GM23248 (cell line): ENCODE measurements around the gene EMC8. TPM values are rescaled to one million over a fixed set of nuclear protein-coding genes. Genes with fewer than 3 reads are reported as not detected.

Experiments
- DNase-seq: peaks from one replicate; pipeline ENCODE4 v3.0.0-alpha.2; 2015
- H2AFZ ChIP-seq: fragments of 200-600 bp; sonication (generic); 2 replicates; pipeline ENCODE4 v1.6.1; 2016; ENCODE audit warnings: antibody characterized with exemption
- H3F3A ChIP-seq: fragments of 200-600 bp; sonication (generic); 2 replicates; pipeline ENCODE4 v1.6.1; 2016; ENCODE audit warnings: mild to moderate bottlenecking, antibody characterized with exemption, mixed run types; ENCODE audit not compliant: insufficient read depth
- H3K27ac ChIP-seq: fragments of 200-600 bp; sonication (generic); 2 replicates; pipeline ENCODE4 v1.5.1; 2016; ENCODE audit warnings: mild to moderate bottlenecking
- H3K27me3 ChIP-seq: fragments of 200-600 bp; sonication (generic); replicated peaks from 2 replicates; pipeline ENCODE4 v1.6.1; 2016; ENCODE audit warnings: mild to moderate bottlenecking; ENCODE audit not compliant: insufficient read depth
- H3K36me3 ChIP-seq: fragments of 200-600 bp; sonication (generic); 2 replicates; pipeline ENCODE4 v1.6.1; 2016; ENCODE audit warnings: low read depth, mild to moderate bottlenecking
- H3K4me1 ChIP-seq: fragments of 200-600 bp; sonication (generic); 2 replicates; pipeline ENCODE4 v1.6.1; 2016; ENCODE audit warnings: mild to moderate bottlenecking; ENCODE audit not compliant: insufficient read depth
- H3K4me2 ChIP-seq: fragments of 200-600 bp; sonication (generic); one replicate; pipeline ENCODE4 v1.6.1; 2016; ENCODE audit warnings: mild to moderate bottlenecking; ENCODE audit not compliant: unreplicated experiment
- H3K4me3 ChIP-seq: fragments of 200-600 bp; sonication (generic); 2 replicates; pipeline ENCODE4 v1.5.1; 2016; ENCODE audit warnings: mild to moderate bottlenecking
- H3K79me2 ChIP-seq: fragments of 200-600 bp; sonication (generic); 2 replicates; pipeline ENCODE4 v1.6.1; 2016; ENCODE audit warnings: mild to moderate bottlenecking; ENCODE audit not compliant: insufficient read depth
- H3K9ac ChIP-seq: fragments of 200-600 bp; sonication (generic); 2 replicates; pipeline ENCODE4 v1.6.1; 2016; ENCODE audit warnings: mild to moderate bottlenecking
- H3K9me2 ChIP-seq: fragments of 200-600 bp; sonication (generic); 2 replicates; pipeline ENCODE4 v1.6.1; 2016; ENCODE audit warnings: mixed run types, mild to moderate bottlenecking, moderate library complexity; ENCODE audit not compliant: insufficient read depth
- H3K9me3 ChIP-seq: fragments of 200-600 bp; sonication (generic); one replicate; pipeline ENCODE4 v1.6.1; 2017; ENCODE audit warnings: low read depth
- H4K20me1 ChIP-seq: fragments of 200-600 bp; sonication (generic); 2 replicates; pipeline ENCODE4 v1.6.0; 2016; ENCODE audit not compliant: insufficient read depth
- EZH2 ChIP-seq: fragments of 200-600 bp; sonication (generic); IDR thresholded peaks from 2 replicates; pipeline ENCODE4 v1.6.1; 2018; ENCODE audit warnings: antibody characterized with exemption, mild to moderate bottlenecking; ENCODE audit not compliant: insufficient read depth, poor library complexity, severe bottlenecking
- EZH2phosphoT487 ChIP-seq: fragments of 200-600 bp; sonication (generic); IDR thresholded peaks from 2 replicates; pipeline ENCODE4 v1.6.1; 2018; ENCODE audit warnings: antibody characterized with exemption, moderate library complexity, mild to moderate bottlenecking, low read depth; ENCODE audit not compliant: insufficient read depth
- WGBS, 2 experiments: methylation state at CpG; one replicate each; pipeline ENCODE4 v1.1.6; 2015 to 2017; ENCODE audit warnings: low lambda C conversion rate in 2 of 2, low coverage in 1 of 2; ENCODE audit errors: missing lambda C conversion rate in 2 of 2; 5-methylcytosine and 5-hydroxymethylcytosine counted together
- in situ Hi-C: fragments of 300-500 bp; cut with MboI; formaldehyde crosslinking; loops from 2 replicates; pipeline ENCODE4 v1.15.0; 2020
- polyA plus RNA-seq: library from polyadenylated mRNA; unstranded; fragments of >200 nt; fragmentation: Nextera tagmentation; extraction: Ambion mirVana; gene quantifications from 2 replicates; pipeline ENCODE4 v1.2.1, GENCODE V29; 2016
- total RNA-seq: library from RNA; depleted of rRNA; stranded (reverse); fragments of >200 nt; shearing (Covaris generic); gene quantifications from 2 replicates; pipeline ENCODE4 v1.2.3, GENCODE V29; 2014

Gene EMC8
- total and polyA plus RNA-seq, 2 experiments from 2014 or later, result 35.2 to 39.4 TPM

- Histone ChIP-seq H3K9me2 (no peaks in the 10 kb centered on the region), H3K79me2 (no peaks in the 10 kb centered on the region), H3K27me3 (no peaks in the 10 kb centered on the region), H2AFZ (no peak overlapping the region), H3K4me1 (0 out of 2 replicates have a peak, but pooled peaks cover 12% of the 10 kb centered on the region), H3F3A (peaks cover 8% of the 10 kb centered on the region), H3K36me3 (no peaks in the 10 kb centered on the region), H3K4me3 (no peak overlapping the region), H4K20me1 (no peaks in the 10 kb centered on the region), H3K27ac (no peak overlapping the region), H3K4me2 (no peak overlapping the region), H3K9ac (no peak overlapping the region), H3K9me3 (no peaks in the 10 kb centered on the region)
- TF ChIP-seq EZH2phosphoT487, result no peak
- TF ChIP-seq EZH2, result no peak
- WGBS, 2 experiments, result 97 to 98% methylated on average over 7 of the region's 7 CpGs
- DNase-seq, result no peak
- in situ Hi-C loops, result no loop called here
Measured at GRCh38 chr16:85753976-85754375, 45.4 kb downstream of the EMC8 start.

GRCh38 chr16:85753559-85753958, 45.8 kb downstream of the EMC8 start:
- Histone ChIP-seq H3K9me2 (no peaks in the 10 kb centered on the region), H3K4me3 (no peak overlapping the region), H3K4me2 (no peak overlapping the region), H3K27me3 (no peaks in the 10 kb centered on the region), H2AFZ (no peak overlapping the region), H3K79me2 (no peaks in the 10 kb centered on the region), H3K27ac (no peak overlapping the region), H3F3A (peaks cover 8% of the 10 kb centered on the region), H3K4me1 (0 out of 2 replicates have a peak, but pooled peaks cover 12% of the 10 kb centered on the region), H3K9ac (no peak overlapping the region), H3K9me3 (no peaks in the 10 kb centered on the region), H3K36me3 (no peaks in the 10 kb centered on the region), H4K20me1 (no peaks in the 10 kb centered on the region)
- in situ Hi-C loops, result no loop called here
- no peak for DNase-seq
- WGBS, 2 experiments, result 80 to 82% methylated on average over 6 of the region's 6 CpGs
- TF ChIP-seq EZH2 (no peak), EZH2phosphoT487 (no peak)

GRCh38 chr16:85752511-85753420, 46.6 kb downstream of the EMC8 start:
- Histone ChIP-seq H3K4me1 (0 out of 2 replicates have a peak, but pooled peaks cover 12% of the 10 kb centered on the region), H3K27me3 (no peaks in the 10 kb centered on the region), H3K9me2 (no peaks in the 10 kb centered on the region), H3K27ac (no peak overlapping the region), H3K9ac (no peak overlapping the region), H3K4me3 (no peak overlapping the region), H3F3A (peaks cover 6% of the 10 kb centered on the region), H3K79me2 (no peaks in the 10 kb centered on the region), H3K4me2 (no peak overlapping the region), H4K20me1 (no peaks in the 10 kb centered on the region), H3K36me3 (no peaks in the 10 kb centered on the region), H2AFZ (no peak overlapping the region), H3K9me3 (no peaks in the 10 kb centered on the region)
- in situ Hi-C loops, result no loop called here
- no peak for DNase-seq
- 86 to 87% methylated on average over 21 of the region's 21 CpGs for WGBS, 2 experiments
- TF ChIP-seq EZH2phosphoT487, result no peak
- no peak for TF ChIP-seq EZH2

GRCh38 chr16:85751698-85752501, 47.4 kb downstream of the EMC8 start:
- Histone ChIP-seq H3K9ac (no peak overlapping the region), H2AFZ (no peak overlapping the region), H3K4me3 (no peak overlapping the region), H3K27me3 (no peaks in the 10 kb centered on the region), H3K4me2 (no peak overlapping the region), H3K9me3 (no peaks in the 10 kb centered on the region), H3K4me1 (0 out of 2 replicates have a peak, but pooled peaks cover 6% of the 10 kb centered on the region), H3K27ac (no peak overlapping the region), H3K9me2 (no peaks in the 10 kb centered on the region), H3K36me3 (no peaks in the 10 kb centered on the region), H4K20me1 (no peaks in the 10 kb centered on the region), H3K79me2 (no peaks in the 10 kb centered on the region), H3F3A (no peaks in the 10 kb centered on the region)
- peak; percentile 24 for DNase-seq
- in situ Hi-C loops, result no loop called here
- TF ChIP-seq EZH2 (no peak), EZH2phosphoT487 (no peak)
- WGBS, 2 experiments, result 43 to 48% methylated on average over 15 of the region's 15 CpGs
